HUDEP-2 (cell line): Measurements from ENCODE around the gene SMG9.
"Not testable (repeated sequence)": the region's sequence is repeated elsewhere in the genome, so short reads cannot be mapped to it uniquely, and the experiment has no call there.

Experiments
- DNase-seq, 76 experiments: peaks; one replicate each; lab custom pipeline; 2025; ENCODE audit not compliant: unreplicated experiment in 76 of 76; lab: John Stamatoyannopoulos, UW

Gene SMG9

DNA sequence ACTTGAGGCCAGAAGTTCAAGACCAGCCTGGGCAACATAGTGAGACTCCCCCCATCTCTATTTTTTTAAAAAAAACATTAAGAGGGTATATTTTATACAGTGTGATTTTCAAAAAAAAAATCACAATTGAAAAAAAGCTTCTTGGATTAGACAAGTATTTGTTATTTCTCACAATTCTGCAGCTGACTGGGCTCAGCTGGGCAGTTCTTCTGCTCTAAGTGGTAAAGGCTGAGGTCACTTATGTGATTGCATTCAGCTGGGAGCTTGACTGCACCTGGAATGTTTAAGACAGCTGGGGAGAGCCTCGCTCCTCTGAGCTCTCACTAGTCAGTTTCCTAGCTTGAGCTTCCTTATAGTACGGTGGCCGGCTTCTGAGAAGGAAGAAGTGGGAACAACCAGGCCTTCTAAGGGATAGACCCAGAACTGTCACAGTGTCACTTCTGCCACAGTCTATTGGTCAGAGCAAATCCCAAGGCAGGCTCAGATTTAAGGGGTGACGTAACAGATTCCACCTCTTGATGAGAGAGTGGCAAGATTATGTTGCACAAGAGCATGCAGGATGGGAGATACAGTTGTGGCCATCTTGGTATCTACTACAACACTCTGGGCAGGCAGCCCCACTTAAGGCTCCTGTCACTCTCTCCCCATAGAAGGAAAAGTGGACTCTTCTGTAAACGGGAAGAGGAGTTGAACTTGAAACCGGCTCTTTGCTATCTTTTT is 58.6 kb downstream of the SMG9 start:
- DNase-seq: no peak

GRCh38 chr19:43694553-43694952 is 60.2 kb downstream of the SMG9 start:
- DNase-seq: no peak

DNA sequence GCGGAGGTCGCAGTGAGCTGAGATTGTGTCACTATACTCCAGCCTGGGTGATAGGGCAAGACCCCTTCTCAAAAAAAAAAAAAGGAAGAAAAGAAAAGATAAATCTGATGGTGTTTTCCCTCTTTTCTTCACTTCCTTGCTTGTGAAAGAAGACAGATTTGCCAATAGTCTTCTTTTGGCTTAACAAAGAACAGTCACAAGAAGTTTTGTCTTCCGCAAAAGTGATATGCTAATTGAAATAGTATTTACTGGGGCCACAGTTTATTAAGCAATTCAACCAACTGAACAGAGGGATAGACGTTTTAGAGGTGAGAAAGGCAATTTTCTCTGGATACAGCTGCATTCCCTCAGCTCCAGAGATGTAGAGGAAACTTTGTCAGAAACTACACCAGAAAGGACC is 61.9 kb downstream of the SMG9 start:
- no peak for DNase-seq

DNA sequence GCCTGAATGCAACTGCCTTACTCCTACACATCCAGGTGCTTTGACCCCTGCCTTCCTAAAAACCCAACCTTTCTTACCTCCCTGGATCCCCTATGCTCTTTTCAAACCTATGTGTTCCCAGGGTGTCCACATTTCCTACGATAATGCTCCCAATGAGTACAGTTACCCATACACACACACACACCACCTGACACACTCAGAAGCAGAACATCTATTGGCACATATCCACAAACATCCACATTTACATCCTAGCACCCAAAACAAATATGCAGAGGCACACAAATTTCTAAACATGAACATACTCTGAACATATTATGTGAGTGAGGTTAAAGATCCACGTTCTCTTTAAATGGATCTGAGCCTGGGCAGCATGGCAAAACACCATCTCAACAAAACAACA is 62.4 kb downstream of the SMG9 start:
- DNase-seq: no peak

DNA sequence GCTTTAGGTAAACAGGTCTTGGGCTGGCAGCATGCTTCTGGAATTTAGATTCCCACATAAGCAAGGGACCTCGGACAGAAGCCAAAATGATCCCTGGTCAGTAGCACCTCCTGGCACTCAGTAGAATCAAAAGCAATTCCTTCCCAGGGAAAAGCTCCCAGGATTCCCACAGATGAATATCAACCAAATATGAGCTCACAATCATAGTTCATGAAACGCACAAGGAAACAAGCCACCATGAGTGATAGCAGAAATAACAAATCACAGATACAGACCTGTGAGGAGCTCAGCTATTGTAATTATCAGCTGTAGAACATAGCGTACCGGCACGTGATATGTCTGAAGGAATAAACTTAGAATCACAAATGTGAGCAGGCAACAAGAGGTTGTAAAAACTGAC is 63.0 kb downstream of the SMG9 start:
- DNase-seq: no peak

GRCh38 chr19:43690890-43691289 is 63.9 kb downstream of the SMG9 start:
- no peak for DNase-seq

DNA sequence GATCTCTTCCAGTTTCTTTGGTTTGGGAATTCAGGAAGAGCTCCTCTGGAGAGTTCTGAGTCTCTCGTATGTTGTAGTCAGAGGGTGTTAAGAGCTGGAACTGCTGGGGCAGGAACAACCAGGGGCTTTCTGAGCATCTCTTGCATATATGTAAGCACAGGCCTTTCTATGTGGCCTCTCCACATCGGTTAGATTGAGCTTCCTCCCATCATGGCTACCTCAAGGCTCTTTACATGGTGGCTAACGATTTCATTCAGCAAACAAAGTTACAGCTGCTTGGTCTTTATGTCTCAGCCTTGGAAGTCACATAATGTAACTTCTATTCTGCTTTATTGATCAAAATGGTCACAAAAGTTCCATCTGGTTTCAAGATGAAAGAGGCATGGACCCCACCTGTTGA is 64.3 kb downstream of the SMG9 start:
- no peak for DNase-seq

GRCh38 chr19:43688059-43688701 is 66.6 kb downstream of the SMG9 start:
- no peak for DNase-seq

DNA sequence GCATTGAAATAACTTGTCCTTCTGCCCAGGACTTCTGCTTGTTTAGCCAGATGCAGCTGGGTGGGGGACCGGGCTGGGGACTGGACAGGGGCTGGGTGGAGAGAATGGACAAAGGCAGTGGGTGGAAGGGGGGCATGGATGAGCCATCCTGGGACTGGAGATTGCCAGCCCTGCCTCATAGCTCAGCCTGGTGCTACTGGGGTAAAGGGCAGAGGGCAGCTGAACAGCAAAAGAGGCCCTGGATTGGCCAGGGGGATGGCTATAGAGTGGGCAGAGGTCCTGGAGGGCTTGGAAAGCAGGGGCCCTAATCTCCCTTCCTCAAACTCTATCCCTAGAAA is 67.1 kb downstream of the SMG9 start:
- DNase-seq: no peak

DNA sequence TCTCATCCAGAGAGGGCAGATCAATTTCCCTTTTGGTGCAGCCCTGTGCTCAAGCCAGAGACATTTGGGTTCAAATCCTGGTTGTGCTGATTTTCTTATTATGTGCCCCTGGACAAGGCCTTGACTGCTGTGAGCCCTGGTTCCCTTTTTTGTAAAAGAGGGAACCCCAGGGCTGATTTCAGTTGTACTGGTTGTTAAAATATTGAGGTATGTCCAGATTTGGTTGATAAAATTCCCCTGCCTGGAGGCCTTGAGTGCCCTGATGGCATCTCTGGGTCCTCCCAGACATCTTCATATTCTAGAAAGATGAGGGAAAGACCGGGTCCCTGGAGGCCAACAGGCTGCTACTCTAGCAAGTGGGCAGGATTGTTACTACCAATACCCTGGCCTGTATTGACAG is 70.4 kb downstream of the SMG9 start:
- DNase-seq: no peak

GRCh38 chr19:43683905-43684304 is 70.9 kb downstream of the SMG9 start:
- no peak for DNase-seq

- DNase-seq: peak in 5 of 76 experiments; percentile 13 to 24 (median 17)
These were observed 71.7 kb downstream of the SMG9 start for GRCh38 chr19:43682824-43683661.

DNA sequence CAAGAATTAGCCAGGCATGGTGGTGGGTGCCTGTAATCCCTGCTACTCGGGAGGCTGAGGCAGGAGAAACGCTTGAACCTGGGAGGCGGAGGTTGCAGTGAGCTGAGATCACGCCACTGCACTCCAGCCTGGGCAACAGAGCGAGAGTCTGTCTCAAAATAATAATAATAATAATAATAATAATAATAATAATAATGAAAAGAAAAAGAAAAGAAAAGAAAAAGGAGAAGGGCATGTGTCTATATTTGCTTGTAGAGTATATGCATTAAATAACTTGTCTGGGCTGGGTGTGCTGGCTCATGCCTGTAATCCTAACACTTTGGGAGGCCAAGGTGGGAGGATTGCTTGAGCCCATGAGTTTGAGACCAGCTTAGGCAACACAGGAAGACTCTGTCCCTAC is 72.5 kb downstream of the SMG9 start:
- DNase-seq: not testable (repeated sequence)

GRCh38 chr19:43681821-43682220 is 72.9 kb downstream of the SMG9 start:
- DNase-seq: no peak

GRCh38 chr19:43678512-43679261 is 76.1 kb downstream of the SMG9 start:
- DNase-seq: no peak
